KOPT-K1 (cell line): ENCODE results near the gene NREP.
A peak's percentile ranks its signal among the peaks of the same experiment; 100 is the strongest.

Experiments
- H3K27ac ChIP-seq: fragments of 200-600 bp; sonication (generic); 2 replicates; pipeline ENCODE4 v1.5.1; 2016; ENCODE audit warnings: antibody characterized with exemption, mild to moderate bottlenecking, low read depth, low read length; ENCODE audit not compliant: poor library complexity, severe bottlenecking
- H3K36me3 ChIP-seq: fragments of 200-600 bp; sonication (generic); 2 replicates; pipeline ENCODE4 v1.5.1; 2017; ENCODE audit warnings: antibody characterized with exemption, mild to moderate bottlenecking, low read length, moderate library complexity; ENCODE audit not compliant: insufficient read depth
- H3K9me3 ChIP-seq: fragments of 200-600 bp; sonication (generic); 2 replicates; pipeline ENCODE4 v1.5.1; 2017; ENCODE audit warnings: antibody characterized with exemption, low read length, mild to moderate bottlenecking; ENCODE audit not compliant: insufficient read depth, poor library complexity, severe bottlenecking

Gene NREP

DNA sequence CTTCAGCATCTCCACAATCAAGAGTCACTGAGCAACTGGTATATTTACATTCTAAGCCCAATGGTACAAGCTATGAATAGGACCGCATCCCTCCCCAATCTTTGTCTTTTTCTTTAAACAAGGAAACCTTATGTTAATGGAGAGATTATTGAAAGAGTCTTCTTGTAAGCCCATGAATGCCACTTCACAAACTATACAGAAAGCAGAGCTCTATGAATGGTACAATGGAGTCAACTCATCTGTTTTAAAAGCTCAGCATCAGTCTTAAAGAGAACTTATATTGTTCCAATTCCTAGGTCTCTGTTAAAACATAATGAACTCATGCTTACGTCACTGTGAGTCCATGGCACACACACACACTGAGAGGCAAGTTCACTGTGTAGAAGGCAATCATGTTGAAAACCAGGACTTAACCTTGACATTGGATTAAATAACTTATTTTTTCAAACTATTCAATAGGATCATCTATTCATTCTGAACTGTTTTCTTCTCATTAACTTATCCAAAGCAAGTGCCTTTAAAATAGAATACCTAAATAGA is 4.5 kb downstream of the NREP start:
- Histone ChIP-seq H3K27ac (no peak overlapping the region), H3K9me3 (no peaks in the 10 kb centered on the region), H3K36me3 (peaks cover 65% of the 10 kb centered on the region)

DNA sequence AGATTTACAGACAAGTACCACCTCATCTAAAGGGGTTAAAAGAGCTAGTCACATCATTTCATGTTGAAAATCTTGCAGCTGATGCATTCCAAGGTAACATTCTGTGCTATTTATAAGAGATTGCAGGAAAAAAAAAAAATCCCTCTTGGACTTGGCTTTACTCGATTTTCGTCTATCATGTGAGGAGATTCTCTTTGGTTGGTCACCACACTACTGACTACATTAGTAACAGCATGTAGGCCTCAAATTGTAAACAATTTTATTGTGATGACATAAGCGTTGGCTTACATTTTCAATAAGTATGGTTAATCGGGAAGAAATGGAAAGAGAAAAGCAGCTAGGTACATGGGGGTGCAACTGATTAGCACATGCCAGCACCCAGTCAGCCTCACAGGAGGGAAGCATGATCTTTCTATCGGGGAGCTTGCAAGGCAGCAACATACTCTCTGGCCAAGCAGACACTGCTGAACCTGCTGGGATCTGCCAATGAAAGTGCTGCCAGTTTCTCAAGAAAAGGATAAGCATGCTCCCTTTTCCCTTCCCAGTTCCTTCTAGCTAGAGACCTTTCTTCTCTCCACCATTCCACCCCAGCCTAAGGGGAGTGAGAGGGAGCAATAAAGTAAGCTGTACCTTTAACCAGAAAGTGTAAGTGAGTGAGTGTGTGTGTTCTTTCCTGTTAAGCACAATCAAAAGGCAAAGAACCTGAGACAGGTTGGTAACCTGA is 7.5 kb downstream of the NREP start:
- no peak overlapping the region for H3K27ac ChIP-seq
- no peaks in the 10 kb centered on the region for H3K9me3 ChIP-seq
- H3K36me3 ChIP-seq, result peaks cover 68% of the 10 kb centered on the region

DNA sequence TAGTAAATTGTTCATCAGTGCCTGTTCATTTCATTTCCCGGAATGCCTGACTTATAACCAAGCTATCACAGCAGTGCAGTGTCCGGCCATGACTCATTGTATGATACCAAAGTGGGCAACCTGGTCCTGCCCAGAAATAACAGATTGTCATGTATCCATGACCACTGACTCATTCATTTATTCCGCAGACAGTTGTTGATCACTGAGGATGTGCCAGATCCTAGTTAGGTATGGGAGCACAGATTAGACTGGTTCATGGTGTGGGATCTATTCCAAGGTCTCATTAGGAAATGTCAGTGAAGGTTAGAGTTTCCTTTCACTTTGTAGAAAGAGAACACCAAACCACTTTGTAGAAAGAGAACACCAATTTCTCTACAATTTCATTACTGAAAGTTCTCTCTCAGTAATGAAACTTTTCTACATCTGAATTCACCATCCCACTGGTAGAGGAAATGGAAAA is 8.7 kb downstream of the NREP start:
- H3K36me3 ChIP-seq, result peaks cover 57% of the 10 kb centered on the region
- H3K9me3 ChIP-seq, result no peaks in the 10 kb centered on the region
- H3K27ac ChIP-seq, result no peak overlapping the region

DNA sequence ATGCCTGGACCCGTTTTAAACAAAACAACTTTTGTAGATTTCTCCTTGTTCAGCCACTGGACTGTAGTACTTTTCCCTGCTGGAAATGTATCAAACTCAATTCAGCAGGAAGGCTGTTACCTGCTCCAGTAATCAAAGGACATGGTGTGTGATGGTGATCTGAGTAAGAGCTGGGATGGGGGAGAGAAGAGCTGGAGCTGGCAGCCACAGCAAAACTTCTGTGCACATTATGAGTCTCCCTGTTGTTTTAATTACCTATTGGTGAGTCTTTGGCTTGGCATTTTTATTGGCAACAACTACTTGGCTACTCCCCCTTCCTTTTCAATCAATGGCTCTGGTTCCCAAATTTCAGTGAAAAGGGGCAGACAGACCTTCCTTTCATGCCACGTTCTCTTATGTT is 9.7 kb downstream of the NREP start:
- Histone ChIP-seq H3K9me3 (no peaks in the 10 kb centered on the region), H3K27ac (no peak overlapping the region), H3K36me3 (peaks cover 49% of the 10 kb centered on the region)

DNA sequence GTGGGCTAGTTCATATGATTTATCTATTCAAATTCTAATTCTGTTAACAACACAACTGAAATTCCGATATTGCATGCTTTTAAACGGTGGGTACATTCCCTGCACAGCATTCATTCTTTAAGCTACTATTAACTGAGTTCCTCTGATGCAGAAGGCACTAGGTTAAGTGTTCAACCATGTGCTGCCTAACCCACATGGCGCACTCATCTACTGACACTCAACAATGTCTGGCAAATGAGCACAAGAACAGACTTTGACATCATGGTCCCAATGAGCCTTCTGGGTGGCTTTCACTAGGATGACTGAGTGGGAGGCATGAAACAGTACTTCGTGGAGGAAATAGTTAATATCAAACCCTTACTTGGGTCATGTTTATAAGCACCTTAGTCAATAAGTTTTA is 10.2 kb downstream of the NREP start:
- Histone ChIP-seq H3K9me3 (no peaks in the 10 kb centered on the region), H3K27ac (no peak overlapping the region), H3K36me3 (peaks cover 45% of the 10 kb centered on the region)

DNA sequence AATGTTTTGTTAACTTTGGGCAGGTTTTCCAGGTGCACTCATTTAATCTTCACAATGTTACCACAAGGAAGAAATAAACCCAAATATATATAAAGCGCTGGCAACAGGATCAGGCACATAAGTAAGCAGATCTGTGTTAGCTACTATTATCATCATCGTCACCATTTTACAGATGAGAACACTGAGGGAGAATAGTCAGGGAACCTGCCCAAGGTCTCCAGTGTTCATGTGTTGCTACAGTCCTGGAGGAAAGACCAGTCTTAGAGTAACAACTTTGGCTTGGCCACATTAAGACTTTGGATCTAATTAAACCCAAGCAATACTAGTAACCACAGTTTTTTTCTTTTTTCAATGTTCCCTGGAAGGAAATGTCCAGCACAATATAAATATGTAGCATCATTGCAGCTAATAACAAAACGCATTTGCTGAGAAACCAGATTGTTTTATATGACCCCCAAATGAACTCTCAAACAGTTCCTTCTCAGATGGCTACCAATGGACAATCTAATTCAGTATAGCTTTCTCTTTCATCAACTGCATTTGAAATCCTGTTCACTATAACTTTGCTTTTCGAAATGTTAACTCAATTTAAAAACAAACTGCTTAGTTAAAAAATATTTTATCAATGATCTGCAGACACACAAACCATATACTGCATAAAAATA is 11.8 kb downstream of the NREP start:
- Histone ChIP-seq H3K36me3 (peaks cover 30% of the 10 kb centered on the region), H3K27ac (peak overlapping the region; percentile 96), H3K9me3 (no peaks in the 10 kb centered on the region)

DNA sequence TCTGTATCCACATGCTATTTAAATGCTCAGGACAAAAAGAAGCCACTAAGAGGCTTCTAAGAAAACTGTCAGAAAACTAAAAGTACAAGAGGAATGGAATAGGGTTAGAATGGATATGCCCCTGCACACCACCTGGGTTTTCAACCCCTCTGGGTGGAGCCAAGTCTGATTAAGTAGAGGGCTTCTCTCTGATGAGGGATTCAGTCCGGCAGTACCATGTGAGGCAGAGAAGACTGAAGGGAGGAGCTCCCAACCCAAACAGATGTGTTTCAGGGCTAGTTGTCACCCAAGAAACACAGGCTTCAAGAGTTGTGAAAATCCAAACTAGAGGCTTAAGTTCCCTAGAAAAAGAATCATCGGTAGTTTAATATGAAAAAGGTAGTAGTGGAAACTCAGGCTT is 12.5 kb downstream of the NREP start:
- H3K9me3 ChIP-seq, result no peaks in the 10 kb centered on the region
- peak overlapping the region; percentile 96 for H3K27ac ChIP-seq
- peaks cover 22% of the 10 kb centered on the region for H3K36me3 ChIP-seq

DNA sequence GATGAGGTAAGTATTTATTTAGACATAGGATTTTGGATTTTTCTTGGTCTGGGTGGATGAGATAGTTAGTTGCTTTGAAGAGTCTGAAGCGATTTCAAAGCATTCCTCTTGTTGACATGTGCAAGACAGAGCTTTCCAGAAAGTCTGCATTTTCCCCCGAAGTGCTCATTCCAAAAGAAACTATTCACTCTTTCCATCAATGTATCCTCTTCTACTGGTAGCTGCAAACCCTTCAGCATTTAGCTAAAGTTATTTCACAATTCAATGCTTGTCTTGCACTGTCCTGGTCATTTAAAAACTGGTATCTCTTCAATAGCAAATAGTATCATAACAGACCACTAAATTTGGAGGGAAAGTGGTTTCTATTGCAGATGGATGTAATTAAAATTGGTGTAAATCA is 13.0 kb downstream of the NREP start:
- Histone ChIP-seq H3K27ac (peak overlapping the region; percentile 96), H3K36me3 (peaks cover 17% of the 10 kb centered on the region), H3K9me3 (no peaks in the 10 kb centered on the region)

DNA sequence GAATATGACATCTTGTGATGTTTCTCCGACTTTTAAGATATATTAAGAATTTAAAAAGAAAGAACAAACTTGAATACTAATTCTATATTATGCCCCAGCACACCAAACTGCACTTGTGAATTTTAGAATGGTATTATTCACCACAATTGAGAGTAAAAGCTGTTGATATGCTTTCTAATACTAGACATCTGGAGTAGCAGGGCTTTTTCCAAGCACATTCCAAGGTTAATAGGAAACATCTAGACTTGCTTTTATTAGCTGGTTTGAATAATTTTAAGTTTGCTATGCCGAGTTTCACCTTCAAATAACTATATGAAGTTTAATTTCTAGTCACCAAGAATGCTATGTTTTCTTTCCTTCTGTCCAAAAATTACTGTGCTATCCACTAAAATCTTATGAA is 13.5 kb downstream of the NREP start:
- peaks cover 13% of the 10 kb centered on the region for H3K36me3 ChIP-seq
- H3K9me3 ChIP-seq, result no peaks in the 10 kb centered on the region
- peak overlapping the region; percentile 96 for H3K27ac ChIP-seq

DNA sequence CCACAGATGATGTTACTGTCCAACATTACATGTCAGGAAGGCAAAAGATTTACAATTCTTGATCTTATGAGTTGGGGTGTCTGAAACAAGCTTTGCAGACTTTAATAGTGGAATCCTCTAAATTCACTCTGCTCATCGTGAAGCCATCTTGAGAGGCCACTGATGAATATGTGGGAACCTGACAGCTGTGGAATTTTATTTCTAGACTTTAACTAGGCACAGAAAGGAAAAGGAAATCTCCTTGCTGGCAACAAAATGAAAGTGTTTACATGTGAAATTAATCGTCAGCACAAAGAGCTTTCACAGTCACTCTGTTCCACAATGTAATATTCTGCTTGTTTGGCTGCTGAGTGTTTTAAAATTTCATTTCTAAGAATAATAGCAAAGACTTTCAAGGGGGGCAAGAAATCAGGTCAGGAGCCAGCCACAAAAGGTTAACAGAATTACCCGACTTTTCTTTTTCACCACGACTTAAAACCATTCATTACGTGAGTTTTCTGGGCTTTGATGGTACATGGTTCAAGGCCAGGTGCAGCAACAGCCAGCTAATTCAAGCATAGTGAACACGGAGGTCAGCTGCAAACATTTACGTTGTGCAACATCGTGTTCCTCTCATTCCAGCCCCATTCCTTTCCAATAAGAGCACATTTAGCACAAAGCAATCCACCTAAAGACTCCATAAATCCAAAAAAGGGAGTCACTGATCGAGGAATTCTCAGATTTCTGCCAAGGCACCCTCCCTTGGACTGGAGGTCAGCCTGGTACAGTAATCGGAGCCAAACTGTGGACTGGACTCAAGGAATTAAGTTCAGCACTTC is 14.6 kb downstream of the NREP start:
- peak overlapping the region; percentile 96 for H3K27ac ChIP-seq
- H3K9me3 ChIP-seq, result no peaks in the 10 kb centered on the region
- 0 out of 2 replicates have a peak, but pooled peaks cover 4% of the 10 kb centered on the region for H3K36me3 ChIP-seq

DNA sequence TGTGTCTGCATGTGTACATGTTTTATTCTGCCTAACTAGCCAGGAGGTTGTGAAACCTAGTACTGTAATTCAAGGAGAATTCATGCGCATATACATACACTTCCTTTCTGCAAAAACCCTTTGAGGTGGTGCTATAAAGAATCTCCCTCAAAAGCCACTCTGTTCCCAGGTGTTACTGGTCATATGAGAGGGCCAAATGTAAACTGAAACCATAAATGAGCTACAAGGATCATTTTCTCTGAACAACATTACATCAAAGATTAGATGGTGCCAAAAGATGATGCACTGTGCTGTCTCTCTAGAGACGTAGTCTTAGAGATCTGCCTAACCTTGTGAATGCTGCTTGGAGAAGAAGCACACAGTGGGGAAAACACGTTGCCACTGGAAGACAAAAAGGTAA is 15.7 kb downstream of the NREP start:
- peaks cover 10% of the 10 kb centered on the region for H3K36me3 ChIP-seq

DNA sequence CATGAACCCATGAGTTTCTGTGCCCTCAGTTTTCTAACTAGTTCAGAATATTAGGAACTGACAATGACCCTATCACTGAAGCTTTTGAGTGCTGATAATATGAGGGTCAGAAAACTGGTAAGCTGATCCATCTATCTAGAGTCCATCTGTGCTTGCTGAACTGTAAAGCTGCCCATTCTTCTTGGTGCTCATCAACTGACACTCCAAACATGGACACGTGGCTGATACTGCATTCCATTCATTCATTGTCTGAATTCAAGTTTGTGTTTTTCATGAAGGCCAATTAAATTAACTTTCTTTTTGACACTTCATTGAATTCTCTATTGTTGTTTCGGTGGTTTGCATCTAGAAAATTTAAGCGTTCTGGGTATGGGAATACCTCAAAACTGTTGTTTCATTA is 17.6 kb downstream of the NREP start:
- Histone ChIP-seq H3K36me3 (peaks cover 28% of the 10 kb centered on the region), H3K9me3 (no peaks in the 10 kb centered on the region), H3K27ac (peak overlapping the region; percentile 25)

More for the DNA sequence above, 15.7 kb downstream of the NREP start:
- H3K27ac ChIP-seq, result peak overlapping the region; percentile 96
- H3K9me3 ChIP-seq, result no peaks in the 10 kb centered on the region

DNA sequence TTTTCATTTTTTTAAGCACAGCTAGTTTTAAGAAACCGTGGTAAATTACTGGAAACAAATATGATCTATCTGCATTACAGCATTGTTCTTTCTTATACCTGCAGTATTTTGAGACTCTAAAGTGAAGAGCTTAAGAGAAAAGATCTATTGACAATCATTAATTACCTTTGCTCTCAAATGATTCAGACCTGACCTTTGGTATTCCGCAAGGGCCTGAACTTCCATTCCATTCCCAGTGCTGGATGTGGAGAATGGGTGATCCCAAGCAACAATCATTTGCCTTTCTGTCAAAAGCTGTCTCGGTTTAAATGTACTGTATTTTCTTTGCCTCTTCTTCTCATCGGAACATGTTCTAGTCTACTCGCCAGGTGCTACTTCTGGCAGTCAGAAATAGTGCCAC is 18.9 kb downstream of the NREP start:
- peak overlapping the region; percentile 1 for H3K27ac ChIP-seq
- peaks cover 40% of the 10 kb centered on the region for H3K36me3 ChIP-seq

DNA sequence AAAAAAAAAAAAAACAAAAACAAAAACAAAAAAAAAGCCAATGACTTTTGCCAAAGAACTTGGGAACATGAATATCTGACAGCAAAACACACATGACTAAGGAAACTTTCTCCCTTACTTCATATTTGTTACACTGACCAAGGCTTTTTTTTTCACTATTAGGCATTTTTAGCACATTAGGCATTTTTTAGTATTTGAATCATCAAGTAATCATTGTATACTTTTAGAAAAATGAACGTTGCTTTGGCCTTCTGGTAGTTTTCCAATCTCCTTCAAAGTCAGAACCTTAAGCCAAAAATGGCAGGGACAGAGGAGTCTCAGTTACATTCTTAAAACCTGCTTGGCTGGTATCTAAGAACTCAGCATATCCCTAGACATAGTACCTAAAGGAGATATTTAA is 19.3 kb downstream of the NREP start:
- Histone ChIP-seq H3K27ac (no peak overlapping the region), H3K36me3 (peaks cover 44% of the 10 kb centered on the region)

More for the DNA sequence above, 18.9 kb downstream of the NREP start:
- H3K9me3 ChIP-seq, result no peaks in the 10 kb centered on the region

More for the DNA sequence above, 19.3 kb downstream of the NREP start:
- no peaks in the 10 kb centered on the region for H3K9me3 ChIP-seq
